GM18907 (cell line): ENCODE measurements around the gene OTUB2.
A peak's percentile ranks its signal among the peaks of the same experiment; 100 is the strongest.
"Not testable (repeated sequence)": the region's sequence is repeated elsewhere in the genome, so short reads cannot be mapped to it uniquely, and the experiment has no call there.

Experiments used
- ATAC-seq: cut with Tn5 transposase; IDR thresholded peaks from one replicate; pipeline ENCODE4 v1.9.1; 2021; ENCODE audit warnings: mild to moderate bottlenecking, moderate library complexity; ENCODE audit not compliant: unreplicated experiment

The OTUB2 gene

DNA sequence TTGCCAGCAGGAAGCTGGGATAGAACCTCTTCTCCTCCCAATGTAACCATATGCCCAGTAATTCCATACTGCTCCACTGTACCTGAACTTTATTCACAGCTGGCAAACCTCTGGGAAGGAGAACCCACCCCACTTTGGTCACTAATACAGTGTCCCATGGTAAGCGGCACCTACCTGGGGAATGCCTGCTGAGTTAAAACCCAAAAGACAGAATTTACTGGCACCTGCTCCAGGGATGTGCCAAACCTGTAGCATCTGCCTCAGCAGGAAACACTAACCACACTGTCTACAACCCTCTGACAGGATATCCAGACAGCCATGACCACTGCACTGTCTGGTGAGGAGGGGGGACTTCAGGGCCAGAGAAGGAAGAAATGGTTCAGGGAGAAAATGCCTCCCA, 28.3 kb downstream of the OTUB2 start:
- no peak for ATAC-seq

DNA sequence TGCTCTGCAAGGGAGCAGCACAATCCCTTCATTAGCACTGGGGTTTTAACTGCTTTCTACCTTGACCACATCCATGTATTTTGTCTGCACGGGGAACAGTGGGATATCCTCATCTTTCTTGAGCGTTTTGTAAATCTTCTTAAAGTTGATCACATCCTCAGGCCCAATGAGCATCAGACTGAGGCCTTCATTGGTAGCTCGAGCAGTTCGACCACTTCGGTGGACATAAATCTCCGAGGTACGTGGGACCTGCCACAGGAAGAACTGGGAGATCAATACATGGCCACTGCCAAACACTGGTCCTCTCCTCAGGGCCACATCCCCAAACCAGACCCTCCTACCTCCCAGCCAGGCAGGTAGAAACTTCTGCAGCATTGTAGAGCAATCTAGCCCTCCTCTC, 28.8 kb downstream of the OTUB2 start:
- ATAC-seq, result no peak

DNA sequence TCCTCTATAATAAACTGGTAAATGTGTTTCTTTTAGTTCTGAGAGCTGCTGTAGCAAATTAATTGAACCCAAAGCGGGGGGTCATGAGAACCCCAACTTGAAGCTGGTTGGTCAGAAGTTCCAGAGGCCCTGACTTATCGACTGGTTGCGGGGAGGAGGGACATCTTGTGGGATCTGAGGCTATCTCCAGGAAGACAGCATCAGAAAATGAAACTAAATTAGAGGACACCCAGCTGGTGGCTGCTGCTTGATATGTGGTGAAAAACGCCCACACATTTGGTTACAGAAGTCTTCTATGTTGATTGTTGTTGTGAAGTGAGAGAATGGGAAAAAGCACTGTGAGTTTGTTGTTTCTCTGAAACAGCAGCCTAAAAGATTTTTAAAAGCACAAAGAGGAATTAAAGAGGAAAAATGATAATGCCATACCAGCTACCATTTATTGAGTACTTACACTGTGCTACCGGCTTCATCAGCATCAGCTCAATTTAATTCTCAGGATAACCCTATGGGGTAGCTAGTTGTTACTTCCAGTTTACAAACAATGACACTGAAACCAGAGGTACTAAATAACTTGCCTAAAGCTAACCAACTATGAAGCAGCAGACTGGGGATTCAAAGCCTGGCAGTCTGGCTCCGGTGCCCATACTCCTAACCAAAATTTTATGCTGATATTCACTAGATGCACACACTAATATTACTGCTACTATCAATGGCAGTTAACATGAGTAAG, 30.6 kb downstream of the OTUB2 start:
- peak; percentile 75 for ATAC-seq

DNA sequence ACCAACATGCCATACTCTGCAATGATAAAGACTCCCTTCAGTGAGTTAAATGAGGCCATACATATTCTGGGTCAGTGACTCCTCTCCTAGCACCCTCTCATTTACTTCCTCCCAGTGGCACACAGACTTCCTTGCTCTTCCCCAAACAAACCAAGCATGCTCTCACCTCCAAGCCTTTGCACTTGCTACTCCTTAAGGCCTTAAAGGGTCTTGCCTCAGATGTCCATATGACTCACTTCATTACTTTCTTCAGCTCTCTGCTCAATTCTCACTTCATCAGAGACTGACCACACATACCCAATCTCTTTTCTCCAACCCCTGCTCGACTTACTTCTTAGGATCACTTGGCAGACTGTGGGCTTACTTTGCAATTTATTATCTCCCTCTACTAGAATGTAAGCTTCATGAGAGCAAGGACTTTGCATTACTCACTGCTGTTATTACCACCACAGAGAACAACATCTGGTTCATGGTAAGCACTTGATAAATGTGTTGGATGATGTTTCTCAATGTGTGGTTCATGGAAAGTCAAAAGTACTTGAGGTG, 32.1 kb downstream of the OTUB2 start:
- ATAC-seq, result no peak

DNA sequence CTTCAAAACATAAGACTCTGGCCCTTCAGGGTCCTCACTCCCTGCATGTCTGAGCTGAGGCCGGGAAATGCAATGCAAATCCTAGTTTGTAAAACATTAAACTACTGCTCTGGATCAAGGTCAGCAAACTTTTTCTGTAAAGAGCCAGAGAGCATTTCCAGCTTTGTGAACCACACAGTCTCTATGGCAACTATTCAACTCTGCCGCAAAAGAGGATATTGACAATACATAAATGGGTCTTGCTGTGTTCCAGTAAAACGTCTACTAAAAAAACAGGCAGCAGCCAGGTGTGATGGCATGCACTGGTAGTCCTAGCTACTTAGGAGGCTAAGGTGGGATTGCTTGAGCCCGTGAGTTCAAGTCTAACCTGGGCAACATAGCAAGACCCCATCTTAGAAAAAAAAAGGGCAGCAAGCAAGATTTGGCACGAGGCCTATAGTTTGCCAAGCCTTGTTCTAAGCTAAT, 32.6 kb downstream of the OTUB2 start:
- ATAC-seq, result no peak

DNA sequence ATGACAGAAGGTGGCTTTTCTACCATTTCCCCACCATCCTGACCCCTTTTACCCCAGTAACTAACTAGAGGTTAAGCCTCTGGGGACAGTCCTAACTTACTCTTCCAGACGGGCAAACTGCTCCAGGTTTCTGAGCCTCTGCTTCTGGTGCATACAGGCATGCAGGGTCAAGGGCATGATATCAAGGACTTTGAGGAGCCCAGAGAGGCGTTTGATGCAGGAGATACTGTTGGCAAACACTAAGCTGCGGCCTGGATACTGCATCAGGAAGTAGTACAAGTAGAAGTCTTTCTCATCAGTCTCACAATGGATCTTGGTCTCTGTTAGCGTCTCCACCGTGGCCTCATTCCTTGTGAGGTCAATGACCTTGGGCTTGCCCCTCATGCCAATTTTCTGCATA, 33.9 kb downstream of the OTUB2 start:
- ATAC-seq, result no peak

DNA sequence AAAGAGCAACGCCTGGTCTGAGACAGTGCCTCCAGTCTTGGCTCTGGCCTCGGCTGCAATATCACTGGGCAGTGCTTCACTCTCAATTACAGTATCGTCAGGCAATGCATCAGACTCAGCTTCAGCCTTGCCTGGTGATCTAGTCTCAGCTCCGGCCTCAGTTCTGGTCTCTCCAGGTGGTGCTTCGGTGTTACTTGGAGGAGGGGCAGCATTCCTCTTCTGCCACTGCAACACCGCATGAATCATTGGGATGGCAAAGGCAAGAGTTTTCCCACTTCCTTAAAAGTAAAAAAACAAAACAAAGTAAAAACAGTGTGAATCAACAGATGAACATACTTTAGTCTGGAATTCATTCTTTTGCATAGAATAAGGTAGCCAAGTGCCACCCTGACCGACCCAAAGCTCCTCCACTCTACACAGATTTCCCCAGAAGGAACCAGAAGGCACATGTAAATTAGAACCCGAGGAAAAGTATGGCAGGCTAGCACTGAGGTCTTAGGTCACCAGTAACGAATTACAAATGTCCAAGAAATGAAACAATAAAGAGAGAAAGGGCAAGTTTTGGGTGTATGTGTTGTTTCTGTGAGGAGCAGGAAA, 36.3 kb downstream of the OTUB2 start:
- ATAC-seq, result no peak

DNA sequence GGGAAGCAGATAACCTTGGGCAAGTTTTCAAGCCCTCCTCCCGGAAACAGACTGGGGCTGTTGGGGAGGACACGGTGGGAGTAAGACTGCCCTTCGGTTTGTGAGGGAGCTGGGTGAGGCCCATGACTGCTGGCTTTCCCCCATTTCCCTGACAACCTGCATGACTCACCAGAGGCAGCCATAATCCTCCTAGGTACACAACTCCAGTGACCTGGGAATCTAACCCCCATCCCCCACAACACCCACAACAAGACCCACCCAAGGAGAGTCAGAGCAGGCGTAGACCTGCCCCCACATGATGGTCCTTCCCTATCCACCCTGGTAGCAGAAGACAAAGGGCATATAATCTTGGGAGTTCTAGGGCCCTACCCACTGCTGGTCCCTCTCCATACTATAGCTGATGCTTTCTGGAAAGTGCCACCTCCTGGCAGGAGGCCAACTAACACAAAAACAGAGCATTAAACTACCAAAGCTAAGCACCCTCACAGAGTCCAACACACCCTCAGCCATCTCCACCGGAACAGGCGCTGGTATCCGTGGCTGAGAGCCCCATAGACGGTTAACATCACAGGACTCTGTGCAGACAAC, 40.0 kb downstream of the OTUB2 start:
- no peak for ATAC-seq

DNA sequence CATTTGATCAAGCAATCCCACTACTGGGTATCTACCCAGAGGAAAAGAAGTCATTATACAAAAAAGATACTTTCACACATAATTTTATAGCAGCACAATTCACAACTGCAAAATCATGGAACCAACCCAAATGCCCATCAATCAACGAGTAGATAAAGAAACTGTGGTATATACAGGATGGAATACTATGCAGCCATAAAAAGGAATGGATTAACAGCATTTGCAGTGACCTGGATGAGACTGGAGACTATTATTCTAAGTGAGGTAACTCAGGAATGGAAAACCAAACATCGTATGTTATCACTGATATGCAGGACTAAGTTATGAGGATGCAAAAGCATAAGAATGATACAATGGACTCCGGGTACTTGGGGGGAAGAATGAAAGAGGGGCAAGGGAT, 45.9 kb downstream of the OTUB2 start:
- not testable (repeated sequence) for ATAC-seq

DNA sequence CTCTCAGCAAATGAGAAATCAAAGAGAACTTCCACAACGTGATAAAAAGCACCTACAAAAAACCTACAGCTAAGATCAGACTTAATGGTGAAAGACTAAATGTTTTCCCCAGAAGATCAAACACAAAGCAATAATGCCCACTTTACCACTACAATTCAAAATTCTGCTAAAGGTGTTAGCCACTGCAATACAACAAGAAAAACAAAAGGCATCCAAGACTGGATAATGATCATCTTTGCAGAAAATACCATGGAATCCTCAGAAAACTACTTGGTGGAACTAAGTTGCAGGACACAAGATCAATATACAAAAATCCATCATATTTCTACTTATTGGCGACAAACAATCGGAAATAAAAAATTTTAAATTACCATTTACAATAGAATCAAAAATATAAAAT, 48.4 kb downstream of the OTUB2 start:
- ATAC-seq, result no peak

DNA sequence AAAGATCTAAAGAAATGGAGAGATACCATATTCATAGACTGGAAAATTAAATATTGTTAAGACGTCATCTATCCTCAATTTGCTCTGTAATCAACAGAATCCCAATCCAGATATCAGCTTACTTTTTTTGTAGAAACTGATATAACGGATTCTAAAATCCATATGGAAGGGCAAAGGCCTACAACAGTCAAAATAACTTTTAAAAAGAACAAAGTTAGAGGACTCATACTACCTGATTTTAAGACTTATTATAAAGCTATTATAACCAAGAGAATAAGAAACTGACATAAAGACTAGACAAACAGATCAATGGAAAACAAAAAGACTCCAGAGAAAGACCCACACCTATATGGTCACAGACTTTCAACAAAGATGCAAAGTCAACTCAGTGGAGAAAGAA, 48.9 kb downstream of the OTUB2 start:
- no peak for ATAC-seq

DNA sequence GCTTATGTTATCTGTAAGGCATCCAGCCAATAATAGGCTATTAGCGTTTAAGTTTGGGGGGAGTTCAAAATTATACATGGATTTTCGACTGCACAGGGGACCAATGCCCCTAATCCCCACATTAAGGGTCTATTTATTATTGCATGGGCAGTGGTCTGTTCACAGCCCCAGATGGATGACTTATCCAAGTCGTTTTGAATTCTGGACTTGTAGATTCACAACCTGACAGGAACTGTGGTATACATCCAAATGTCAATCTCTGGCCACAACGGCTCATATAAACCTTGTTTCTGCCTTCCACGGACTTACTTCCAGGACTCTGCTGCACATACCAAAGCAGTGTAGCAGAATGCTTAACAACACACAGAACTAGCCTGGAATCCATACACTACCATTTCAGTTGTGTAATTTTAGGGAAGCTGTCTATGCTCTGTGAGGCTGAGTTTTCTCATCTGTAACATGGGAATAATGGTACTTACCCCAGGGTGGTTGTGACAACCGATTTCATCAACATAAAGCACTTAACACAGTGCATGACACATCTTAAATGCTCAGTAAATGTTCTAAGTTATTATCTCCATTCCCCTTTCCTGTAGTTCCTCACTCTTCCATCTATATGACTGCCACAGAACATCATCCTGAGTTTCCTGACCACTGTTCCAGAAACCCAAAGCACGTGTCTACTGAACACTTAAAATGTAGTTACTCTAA, 51.1 kb downstream of the OTUB2 start:
- ATAC-seq, result no peak

DNA sequence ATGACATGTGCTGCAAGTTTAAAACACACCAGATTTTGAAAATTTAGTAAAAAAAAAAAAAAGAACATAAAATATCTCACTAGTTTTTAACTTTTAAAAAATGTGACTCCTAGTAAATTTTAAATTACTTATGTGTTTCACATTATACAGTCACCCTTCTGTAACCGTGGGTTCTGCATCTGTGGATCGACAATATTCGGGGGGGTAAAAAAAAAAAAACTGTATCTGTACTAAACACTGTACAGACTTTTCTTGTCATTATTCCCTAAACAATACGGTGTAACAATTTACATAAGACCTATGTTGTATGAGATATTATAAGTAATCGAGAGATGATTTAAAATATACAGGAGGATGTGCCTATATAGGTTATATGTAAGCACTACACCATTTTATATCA, 51.7 kb downstream of the OTUB2 start:
- ATAC-seq, result no peak

DNA sequence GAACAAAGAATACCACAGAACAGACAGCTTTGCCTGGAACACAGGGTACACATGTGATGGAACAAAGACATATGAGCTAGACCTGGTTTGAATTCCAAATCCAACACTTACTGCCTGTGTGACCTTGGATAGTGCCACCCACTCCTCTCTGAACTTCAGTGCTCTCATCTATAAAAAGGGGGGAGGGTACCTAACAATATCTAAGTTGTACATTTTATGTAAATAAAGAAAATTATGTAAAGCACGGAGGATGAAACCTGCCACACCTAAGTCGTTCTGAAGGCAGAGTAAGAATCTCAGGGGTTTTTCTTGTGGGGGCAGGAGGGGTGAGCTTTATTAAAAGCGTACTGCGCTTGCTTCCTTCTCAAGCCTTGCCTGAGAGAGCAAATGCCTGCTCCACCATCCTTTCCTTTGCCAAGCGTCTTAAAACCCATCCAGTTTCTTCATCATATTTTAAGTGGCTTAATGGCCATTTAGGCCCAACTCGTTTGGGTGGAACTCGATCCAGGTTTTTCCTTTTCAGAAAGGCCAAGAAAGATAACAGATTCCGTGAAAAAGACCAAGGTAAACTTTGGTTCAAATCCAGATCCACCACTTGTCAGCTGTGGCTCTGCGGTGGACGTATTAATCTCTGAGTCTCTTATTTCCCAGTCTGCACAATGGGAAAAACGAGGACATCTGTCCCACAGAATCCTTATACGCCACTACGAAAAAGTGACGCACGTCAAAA, 53.9 kb downstream of the OTUB2 start:
- ATAC-seq, result no peak

DNA sequence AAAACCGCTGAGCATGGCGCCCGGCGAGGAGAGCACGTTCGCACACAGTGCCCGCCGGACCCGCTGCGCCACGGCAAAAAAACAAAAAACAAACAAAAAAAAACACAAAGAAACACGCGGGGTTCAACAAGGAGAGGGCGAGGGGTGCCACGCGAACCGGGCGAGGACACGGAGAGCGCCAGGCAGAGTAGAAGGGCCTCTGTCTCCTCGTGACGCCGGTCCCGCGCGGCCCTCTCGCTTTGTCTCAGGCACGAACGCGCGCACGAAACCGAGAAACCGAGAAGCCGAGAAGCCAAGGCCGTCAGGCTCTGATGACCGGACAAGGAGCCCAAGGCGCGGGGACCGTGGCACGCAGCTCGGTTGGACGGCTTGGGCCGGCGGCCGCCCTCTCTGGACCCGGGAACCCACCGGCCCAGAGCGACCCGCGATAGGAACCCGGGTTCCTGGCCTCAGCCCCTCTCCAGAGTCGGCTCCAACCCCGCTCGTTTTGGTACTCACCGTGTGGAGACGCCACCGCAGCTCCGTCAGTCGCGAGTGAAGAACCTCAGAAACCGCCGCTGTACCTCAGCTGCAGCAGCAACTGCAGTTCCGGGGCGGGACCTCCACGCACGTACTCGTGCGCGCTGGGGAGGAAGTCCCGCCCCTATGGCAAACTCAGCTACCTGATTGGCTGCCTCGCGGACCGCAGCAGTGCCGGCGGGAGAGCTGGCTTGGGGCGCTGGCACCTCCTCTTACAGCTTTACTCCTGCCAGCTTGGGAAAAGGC, 54.7 kb downstream of the OTUB2 start, which contains the start of the genes DDX24 and IFI27L1:
Gene DDX24, minus strand, starts transcription at position 582 of the 765 bp plus-strand sequence. CDS start 1,460 bp downstream, outside the sequence.
Gene IFI27L1, plus strand, starts transcription at position 690 of the 765 bp plus-strand sequence. CDS start 15,628 bp downstream, outside the sequence.
- ATAC-seq, result peak; percentile 97

DNA sequence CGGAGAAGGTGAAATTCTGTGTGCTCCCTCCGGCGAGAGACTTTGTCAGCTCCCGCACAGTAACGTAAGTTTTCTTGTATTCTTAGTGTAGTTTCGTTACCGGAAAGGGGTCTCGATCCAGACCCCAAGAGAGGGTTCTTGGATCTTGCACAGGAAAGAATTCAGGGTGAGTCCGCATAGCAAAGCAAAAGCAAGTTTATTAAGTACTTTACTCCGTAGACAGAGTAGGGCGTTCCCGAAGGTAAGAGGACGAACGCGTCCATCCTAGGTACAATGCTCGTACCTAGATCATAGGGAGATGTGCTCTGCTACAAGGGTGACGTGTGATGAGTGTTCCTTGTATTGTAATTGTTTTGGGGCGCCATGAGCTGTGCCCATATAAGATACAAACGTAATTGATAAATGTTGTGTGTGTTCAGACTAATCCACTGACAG, 55.3 kb downstream of the OTUB2 start:
- ATAC-seq, result peak; percentile 35

DNA sequence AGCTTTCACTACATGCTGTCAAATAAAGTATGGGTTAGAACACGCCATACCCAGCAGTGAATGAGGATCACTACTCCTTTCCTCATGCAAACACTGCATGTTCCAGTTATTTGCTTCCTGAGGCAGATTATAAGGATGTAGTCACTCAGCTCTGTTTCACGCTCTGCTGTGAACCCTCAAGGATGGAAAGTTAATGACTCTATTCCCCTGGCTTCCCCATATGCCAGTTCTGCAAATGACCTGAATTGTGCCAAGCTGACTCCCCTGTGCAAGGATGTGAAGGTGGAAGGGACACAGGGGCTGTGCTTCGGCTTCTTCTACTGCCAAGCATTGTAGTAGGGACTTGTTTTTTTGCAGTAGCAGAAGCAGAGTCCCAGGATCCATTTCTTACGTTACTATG, 61.8 kb downstream of the OTUB2 start:
- no peak for ATAC-seq

DNA sequence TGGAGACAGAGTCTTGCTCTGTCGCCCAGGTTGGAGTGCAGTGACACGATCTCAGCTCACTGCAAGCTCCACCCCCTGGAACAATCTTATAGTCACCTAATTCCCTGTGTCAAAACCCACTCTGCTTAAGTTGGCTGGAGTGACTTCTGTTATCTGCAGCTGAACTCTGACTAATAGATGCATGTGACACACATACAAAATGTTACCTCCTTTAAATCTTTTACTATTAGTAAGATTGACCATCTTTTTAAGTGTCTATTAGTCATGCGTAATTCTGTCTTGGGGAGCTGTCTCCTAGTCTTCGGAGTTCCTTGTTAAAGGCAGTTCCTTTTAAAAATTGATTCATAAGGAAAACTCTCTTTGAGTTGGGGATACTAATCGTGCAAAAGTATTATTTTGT, 62.4 kb downstream of the OTUB2 start:
- ATAC-seq, result no peak

DNA sequence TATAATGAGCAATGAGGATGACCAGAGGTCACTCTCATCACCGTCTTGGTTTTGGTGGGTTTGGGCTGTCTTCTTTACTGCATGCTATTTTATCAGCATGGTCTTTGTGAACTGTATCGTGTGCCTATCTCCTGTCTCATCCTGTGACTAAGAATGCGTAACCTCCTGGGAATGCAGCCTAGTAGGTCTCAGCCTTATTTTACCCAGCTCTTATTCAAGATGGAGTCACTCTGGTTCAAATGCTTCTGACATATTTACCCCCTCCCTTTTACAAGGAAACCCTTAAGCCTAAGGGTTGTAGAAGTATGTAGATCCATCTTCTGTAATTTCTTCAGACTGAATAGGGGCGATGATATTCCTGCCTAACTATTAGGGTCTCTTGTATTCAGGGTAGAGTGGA, 63.3 kb downstream of the OTUB2 start:
- ATAC-seq, result no peak

DNA sequence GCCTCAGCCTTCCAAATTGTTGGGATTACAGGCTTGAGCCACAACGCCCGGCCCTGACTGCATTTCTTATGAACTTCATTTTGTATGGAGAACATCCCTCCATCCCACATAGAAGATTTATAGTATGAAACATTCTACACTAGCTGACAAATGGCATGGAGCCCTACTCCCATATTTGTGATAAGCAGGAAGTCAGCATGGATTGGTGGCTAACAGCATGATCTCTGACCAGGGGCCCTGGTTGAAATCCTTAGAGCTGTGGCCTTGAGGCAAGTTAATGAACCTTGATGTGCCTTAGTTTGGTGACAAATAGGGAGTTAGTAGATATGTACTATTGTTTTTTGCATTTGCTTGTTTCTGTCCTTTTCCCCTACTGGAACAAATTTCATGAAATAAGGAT, 67.3 kb downstream of the OTUB2 start:
- no peak for ATAC-seq
